Right atrium auricular region (tissue), 2 donors: Measurements from ENCODE around the gene TSC22D4. TPM values are rescaled to one million over a fixed set of nuclear protein-coding genes. Genes with fewer than 3 reads are reported as not detected.

Experiments used
- DNase-seq: peaks from one replicate; pipeline ENCODE4 v3.0.0-alpha.2; 2019; ENCODE audit warnings: low spot score
- H3K27ac ChIP-seq, 2 donors: fragments of 200-600 bp; sonication (generic); 1 replicate in 1 of 2; 2 replicates in 1 of 2; pipeline ENCODE4 v1.5.1; 2016 to 2019
- H3K27me3 ChIP-seq, 2 donors: fragments of 200-600 bp; sonication (generic); one replicate each; pipeline versions ENCODE4 v1.5.1 to v1.6.0; 2017 to 2019
- H3K36me3 ChIP-seq: fragments of 200-600 bp; sonication (generic); one replicate; pipeline ENCODE4 v1.5.1; 2016
- H3K4me1 ChIP-seq, 2 donors: fragments of 200-600 bp; sonication (generic); one replicate each; pipeline versions ENCODE4 v1.5.1 to v1.6.0; 2017 to 2019
- H3K4me3 ChIP-seq, 2 donors: fragments of 200-600 bp; sonication (generic); 1 replicate in 1 of 2; 2 replicates in 1 of 2; pipeline ENCODE4 v1.5.1; 2017 to 2019; ENCODE audit warnings: mild to moderate bottlenecking in 1 of 2, moderate library complexity in 1 of 2
- H3K9me3 ChIP-seq, 2 donors: fragments of 200-600 bp; sonication (generic); one replicate each; pipeline ENCODE4 v1.5.1; 2019
- total RNA-seq, 2 donors: library from RNA; depleted of rRNA; stranded (reverse); fragments of >200 nt; gene quantifications; one replicate each; pipeline ENCODE4 v1.1.0, GENCODE V29; 2016
- TF ChIP-seq, protein P1 (sequence below), 2 donors: fragments of 200-600 bp; sonication (generic); IDR thresholded peaks; one replicate each; pipeline ENCODE4 v1.5.1; 2019; ENCODE audit warnings: antibody characterized with exemption in 2 of 2

TSC22D4 gene
- total RNA-seq, 2 donors from 2014 or later = 26.2 to 34.6 TPM

DNA sequence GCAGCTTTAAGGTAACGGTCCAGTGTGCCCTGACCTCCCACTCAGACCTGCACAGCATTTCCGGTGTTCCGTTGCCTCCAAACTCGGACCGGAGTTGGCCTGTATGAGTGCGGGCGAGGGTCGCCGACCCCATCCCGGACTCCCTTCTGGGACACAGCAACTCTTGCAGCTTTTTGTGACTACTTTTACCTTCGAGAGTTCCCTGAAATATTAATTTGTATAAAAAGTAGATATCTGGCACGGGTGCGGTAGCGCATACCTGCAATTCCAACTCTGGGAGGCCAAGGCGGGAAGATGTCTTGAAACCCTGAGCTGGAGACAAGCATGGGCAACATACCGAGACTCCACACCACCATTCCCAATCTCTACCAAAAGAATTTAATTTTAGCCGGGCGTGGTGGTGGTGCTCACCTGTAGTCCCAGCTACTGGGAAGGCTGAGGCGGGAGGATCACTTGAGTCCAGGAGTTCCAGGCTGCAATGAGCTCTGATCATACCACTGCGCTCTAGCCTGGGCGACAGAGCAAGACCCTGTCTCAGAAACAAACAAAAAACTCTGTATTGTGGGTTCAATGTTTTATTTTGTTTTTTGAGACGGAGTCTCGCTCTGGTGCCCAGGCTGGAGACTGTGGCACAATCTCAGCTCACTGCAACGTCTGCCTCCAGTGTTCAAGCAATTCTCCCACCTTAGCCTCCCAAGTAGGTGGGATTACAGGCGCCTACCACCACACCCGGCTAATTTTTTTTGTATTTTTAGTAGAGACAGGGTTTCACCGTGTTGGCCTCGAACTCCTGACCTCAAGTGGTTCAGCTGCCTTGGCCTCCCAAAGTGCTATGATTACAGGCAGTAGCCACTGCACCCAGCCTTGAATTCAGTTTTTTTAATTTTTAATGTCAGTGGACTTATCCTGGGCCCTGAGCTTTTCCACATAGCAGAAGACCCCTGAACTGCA, 41.6 kb downstream of the TSC22D4 start:
- H3K36me3 ChIP-seq = peaks cover 21% of the 10 kb centered on the region
- peak overlapping the region; percentile 88 to 92 for H3K27ac ChIP-seq
- no peaks in the 10 kb centered on the region for H3K27me3 ChIP-seq
- H3K9me3 ChIP-seq = no peaks in the 10 kb centered on the region
- TF ChIP-seq, protein P1, sequence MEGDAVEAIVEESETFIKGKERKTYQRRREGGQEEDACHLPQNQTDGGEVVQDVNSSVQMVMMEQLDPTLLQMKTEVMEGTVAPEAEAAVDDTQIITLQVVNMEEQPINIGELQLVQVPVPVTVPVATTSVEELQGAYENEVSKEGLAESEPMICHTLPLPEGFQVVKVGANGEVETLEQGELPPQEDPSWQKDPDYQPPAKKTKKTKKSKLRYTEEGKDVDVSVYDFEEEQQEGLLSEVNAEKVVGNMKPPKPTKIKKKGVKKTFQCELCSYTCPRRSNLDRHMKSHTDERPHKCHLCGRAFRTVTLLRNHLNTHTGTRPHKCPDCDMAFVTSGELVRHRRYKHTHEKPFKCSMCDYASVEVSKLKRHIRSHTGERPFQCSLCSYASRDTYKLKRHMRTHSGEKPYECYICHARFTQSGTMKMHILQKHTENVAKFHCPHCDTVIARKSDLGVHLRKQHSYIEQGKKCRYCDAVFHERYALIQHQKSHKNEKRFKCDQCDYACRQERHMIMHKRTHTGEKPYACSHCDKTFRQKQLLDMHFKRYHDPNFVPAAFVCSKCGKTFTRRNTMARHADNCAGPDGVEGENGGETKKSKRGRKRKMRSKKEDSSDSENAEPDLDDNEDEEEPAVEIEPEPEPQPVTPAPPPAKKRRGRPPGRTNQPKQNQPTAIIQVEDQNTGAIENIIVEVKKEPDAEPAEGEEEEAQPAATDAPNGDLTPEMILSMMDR (IDR thresholded peaks at IDR 0.05) = no peak
- peaks cover 0 to 17% of the 10 kb centered on the region in 2 donors for H3K4me1 ChIP-seq
- H3K4me3 ChIP-seq = peak overlapping the region in 1 of 2 donors; percentile 89
- DNase-seq = no peak

DNA sequence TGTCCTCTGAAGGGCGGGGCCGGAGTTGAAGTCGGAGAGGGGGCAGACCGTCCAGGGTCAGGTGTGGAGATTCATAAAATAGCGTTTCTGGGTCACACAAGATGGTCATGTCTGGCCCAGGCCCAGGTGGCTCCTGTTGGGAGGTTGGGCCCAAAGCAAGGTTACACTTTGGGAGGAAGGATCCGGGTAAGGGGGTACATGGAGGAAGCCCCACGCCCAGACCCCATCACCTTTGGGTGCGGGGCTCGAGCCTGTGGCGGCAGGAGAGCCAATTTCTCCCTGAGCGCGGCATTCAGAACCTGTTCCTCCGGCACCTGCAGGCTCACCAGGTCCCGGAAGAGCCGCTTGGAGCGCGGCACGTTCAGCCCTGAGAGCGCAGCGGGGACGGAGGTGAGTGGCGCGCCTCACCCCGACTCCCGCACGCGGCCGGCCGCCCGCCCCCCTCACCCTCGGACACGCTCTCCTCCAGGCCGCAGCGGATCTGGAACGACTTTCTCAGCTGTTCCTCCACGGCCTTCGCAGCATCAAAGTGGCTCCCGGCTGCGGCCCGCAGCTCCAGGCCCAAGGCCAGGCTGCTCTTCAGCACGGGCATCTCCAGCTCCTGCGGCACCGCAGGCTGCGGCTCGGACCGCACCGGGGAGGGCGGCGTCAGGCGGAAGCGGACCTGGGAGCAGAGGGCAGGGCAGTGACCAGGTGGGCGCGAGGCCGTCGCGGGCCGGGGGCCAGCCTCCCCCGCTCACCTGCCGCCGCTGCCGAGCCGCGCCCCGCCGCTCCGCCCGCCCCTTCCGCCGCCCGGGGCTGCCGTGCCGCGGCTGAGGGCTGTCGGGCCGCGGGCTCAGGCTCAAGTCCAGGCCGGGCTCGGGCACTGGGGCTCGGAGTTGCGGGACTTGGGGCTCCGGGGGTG, 43.4 kb downstream of the TSC22D4 start:
- Histone ChIP-seq H3K36me3 (peaks cover 21% of the 10 kb centered on the region), H3K4me3 (peak overlapping the region; percentile 68 to 89), H3K9me3 (no peaks in the 10 kb centered on the region), H3K27ac (peak overlapping the region; percentile 88 to 92), H3K27me3 (no peaks in the 10 kb centered on the region), H3K4me1 (peaks cover 0 to 34% of the 10 kb centered on the region in 2 donors)
- TF ChIP-seq, protein P1 (IDR thresholded peaks at IDR 0.05) = no peak
- no peak for DNase-seq

DNA sequence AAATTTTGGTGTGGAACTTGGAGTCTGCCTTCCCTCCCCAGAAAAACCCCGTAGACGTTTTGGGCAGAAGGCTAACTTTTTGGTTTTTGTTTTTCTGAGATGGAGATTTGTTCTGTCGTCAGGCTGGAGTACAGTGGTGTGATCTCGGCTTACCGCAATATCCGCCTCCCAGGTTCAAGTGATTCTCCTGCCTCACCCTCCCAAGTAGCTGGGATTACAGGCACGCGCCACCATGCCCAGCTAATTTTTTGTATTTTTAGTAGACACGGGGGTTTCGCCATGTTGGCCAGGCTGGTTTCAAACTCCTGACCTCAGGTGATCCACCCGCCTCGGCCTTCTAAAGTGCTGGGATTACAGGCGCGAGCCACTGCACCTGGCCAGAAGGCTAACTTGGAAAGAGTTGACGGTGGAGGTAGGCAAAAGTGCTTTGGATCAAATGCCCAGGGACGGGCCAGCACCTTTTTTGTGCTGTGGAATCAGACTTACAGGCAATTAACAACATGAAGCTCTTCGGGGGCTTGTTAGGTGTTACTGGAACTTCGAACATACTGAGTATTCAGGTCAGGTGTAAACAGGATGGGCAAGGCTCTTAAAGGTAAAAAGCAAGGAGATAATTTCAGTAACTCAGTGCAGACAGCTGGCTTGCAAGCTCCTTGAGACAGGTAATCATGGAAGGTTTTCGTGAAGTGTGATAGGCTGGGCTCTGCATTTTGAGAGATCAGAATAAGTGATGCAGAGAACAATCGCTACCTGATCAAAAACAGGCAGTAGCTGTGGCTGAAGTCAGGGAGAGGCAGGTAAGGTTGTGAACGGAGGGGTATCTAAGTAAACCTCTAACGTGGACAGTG, 44.5 kb downstream of the TSC22D4 start:
- DNase-seq = no peak
- Histone ChIP-seq H3K36me3 (peaks cover 21% of the 10 kb centered on the region), H3K27me3 (no peaks in the 10 kb centered on the region), H3K4me3 (peak overlapping the region in 1 of 2 donors; percentile 89), H3K9me3 (no peaks in the 10 kb centered on the region), H3K4me1 (peaks cover 0 to 41% of the 10 kb centered on the region in 2 donors), H3K27ac (no peak overlapping the region)
- TF ChIP-seq, protein P1 (IDR thresholded peaks at IDR 0.05) = no peak

DNA sequence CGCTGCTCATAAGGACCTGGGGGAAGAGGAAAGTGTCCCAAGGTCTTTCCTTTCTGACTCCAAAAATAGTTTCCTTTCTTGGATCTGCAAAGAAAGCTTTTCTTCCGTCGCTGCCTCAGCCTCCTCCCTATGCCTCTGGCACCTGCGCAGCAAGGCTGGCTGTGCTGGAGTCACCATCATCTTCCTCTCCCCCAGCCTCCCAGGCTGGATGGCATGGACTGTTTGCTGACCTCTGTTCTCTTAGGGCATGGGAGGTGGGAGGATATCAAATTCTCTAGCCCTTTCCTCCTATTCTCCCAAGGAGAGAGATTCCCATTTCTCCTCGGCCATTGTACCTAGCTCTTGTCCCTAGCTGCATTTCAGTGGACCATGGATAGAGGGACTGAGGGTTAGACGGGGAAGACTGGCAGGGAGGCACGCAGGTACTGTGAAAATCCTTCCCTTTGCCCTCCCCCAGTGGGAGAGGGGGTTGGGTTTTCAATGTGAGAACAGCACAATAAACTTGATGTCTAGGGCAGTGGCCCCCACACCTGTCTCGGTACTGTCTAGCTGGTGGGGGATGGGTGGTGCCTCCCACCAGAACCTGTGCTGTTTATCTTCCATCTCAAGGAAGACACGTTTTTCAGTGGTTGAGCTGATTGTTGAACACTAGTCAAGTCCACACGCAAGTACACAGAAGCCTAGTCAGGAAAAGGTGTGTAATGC, 45.3 kb downstream of the TSC22D4 start:
- TF ChIP-seq, protein P1 (IDR thresholded peaks at IDR 0.05) = no peak
- no peak overlapping the region for H3K4me3 ChIP-seq
- peaks cover 21% of the 10 kb centered on the region for H3K36me3 ChIP-seq
- no peaks in the 10 kb centered on the region for H3K27me3 ChIP-seq
- H3K4me1 ChIP-seq = peaks cover 0 to 41% of the 10 kb centered on the region in 2 donors
- DNase-seq = no peak
- no peaks in the 10 kb centered on the region for H3K9me3 ChIP-seq
- H3K27ac ChIP-seq = no peak overlapping the region

DNA sequence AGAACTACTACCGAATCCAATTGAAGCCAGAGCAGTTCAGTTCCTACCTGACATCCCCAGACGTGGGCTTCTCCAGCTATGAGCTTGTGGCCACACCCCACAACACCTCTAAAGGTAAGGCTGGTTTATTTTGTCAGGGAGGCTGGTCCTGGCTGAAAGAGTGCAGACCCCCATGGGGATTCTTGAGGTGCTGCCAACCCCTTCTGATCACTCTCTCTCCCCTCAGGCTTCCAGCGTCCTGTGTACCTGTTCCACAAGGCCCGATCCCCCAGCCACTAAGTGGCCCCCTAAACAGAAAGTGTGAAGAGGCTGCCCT, 45.8 kb downstream of the TSC22D4 start:
- TF ChIP-seq, protein P1 (IDR thresholded peaks at IDR 0.05) = no peak
- no peak overlapping the region for H3K4me3 ChIP-seq
- H3K27ac ChIP-seq = no peak overlapping the region
- no peak for DNase-seq
- no peaks in the 10 kb centered on the region for H3K27me3 ChIP-seq
- H3K4me1 ChIP-seq = peaks cover 0 to 41% of the 10 kb centered on the region in 2 donors
- H3K9me3 ChIP-seq = no peaks in the 10 kb centered on the region
- peaks cover 21% of the 10 kb centered on the region for H3K36me3 ChIP-seq
